PC-3 (cell line): ENCODE results near the gene LRIT1.

ENCODE experiments used
- EZH2phosphoT487 ChIP-seq: fragments of 300-600 bp; sonication (generic); IDR thresholded peaks from 2 replicates; pipeline ENCODE4 v1.6.1; 2018; ENCODE audit warnings: mild to moderate bottlenecking, antibody characterized with exemption, low read length, borderline replicate concordance
- TF ChIP-seq, protein P1 (sequence below): fragments of 300-600 bp; sonication (generic); conservative IDR thresholded peaks from 2 replicates; pipeline ENCODE4 v1.5.1; 2017; ENCODE audit warnings: antibody characterized with exemption, low read depth, mild to moderate bottlenecking, low read length

DNA sequence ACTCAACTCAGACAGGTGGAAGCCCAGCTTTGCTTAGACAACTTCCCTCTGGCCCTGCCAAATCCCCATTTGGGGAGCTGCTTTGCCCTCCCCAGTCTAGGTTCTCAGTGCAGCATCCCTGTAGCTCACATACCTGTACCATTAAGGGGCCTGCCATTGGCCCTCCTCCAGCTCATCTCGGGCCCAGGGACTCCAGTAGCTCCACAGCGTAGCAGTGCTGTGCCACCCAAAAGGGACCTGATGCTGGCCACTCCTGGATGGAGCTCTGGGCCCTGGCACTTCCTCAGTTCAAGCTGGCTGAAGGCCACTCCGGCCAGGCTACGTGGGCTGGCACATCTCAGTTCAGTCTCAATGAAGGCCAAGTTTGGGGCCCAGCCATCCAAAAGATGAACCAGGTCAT, 7.4 kb downstream of the LRIT1 start:
- TF ChIP-seq, protein P1, sequence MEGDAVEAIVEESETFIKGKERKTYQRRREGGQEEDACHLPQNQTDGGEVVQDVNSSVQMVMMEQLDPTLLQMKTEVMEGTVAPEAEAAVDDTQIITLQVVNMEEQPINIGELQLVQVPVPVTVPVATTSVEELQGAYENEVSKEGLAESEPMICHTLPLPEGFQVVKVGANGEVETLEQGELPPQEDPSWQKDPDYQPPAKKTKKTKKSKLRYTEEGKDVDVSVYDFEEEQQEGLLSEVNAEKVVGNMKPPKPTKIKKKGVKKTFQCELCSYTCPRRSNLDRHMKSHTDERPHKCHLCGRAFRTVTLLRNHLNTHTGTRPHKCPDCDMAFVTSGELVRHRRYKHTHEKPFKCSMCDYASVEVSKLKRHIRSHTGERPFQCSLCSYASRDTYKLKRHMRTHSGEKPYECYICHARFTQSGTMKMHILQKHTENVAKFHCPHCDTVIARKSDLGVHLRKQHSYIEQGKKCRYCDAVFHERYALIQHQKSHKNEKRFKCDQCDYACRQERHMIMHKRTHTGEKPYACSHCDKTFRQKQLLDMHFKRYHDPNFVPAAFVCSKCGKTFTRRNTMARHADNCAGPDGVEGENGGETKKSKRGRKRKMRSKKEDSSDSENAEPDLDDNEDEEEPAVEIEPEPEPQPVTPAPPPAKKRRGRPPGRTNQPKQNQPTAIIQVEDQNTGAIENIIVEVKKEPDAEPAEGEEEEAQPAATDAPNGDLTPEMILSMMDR: no peak
- no peak for TF ChIP-seq EZH2phosphoT487
